HG03159 (cell line): ENCODE data around the gene KRR1.

Experiments used
- ATAC-seq: cut with Tn5 transposase; IDR thresholded peaks from one replicate; pipeline ENCODE4 v1.9.1; 2021; ENCODE audit warnings: mild to moderate bottlenecking, moderate library complexity; ENCODE audit not compliant: unreplicated experiment

Gene KRR1

DNA sequence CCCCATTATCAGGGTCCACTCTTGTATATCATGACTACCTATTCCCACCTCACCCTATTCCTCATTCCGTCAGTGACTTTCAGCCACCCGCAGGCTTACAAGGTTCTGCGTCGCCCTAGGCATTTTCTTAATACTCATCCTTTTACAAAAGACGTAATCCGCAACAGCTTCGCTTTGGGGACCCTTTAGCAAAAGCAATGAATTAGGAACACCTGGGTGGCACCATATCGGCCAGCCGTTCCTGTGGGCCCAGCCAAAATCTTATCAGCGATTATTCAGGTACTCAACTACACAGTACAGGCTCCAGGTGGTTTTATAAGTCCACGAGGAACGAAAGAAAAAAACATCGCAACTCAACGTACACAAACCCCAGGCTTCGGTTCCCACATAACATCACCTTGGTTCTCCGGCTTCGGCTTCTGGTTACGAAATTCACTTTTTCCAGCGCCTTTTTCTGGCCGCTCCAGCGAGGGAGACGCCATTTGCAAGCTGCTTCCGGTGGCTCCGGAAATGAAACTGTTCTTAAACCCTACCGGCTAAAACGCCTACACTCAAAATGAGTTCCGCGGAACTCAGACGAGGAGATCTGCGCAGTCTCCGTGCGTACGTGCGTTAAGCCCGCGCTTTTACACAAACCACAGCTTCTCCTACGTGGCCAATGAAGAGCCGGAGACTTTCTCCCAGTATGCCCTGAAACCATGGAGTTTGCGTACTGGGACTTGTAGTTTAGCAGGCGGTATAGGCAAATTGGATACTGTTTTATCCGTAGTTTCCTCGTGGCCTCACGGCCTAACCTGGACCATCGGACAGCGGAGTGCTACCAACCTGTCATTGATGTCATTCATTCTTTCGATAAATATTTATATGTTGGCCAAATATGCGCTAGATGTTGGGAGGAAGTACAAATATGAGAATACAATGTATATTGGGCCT, at the start of gene KRR1:
Gene KRR1 (minus strand): TSS at position 494 of the 933 bp plus-strand sequence. CDS start 12 bp downstream, at position 482.
- ATAC-seq, result peak; percentile 96

DNA sequence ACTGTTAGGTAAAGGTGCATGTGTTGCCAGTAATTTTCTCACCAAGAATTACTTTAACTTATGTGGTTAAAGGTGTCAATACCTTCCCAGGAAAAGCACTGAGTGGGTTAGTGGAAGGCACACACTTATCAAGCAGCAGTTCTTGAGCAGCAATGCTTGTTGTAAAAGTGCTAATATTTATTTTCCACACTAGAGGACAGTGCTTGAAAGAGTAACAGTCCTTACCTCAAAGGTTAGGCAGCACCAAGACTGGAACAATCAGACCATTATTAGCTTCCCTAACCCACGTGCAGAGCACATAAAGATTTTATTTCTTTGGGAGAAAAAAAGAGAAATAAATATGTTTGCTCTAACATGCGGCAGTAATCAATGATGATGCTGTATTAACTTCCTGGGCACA, 48.8 kb upstream of the KRR1 start:
- no peak for ATAC-seq

DNA sequence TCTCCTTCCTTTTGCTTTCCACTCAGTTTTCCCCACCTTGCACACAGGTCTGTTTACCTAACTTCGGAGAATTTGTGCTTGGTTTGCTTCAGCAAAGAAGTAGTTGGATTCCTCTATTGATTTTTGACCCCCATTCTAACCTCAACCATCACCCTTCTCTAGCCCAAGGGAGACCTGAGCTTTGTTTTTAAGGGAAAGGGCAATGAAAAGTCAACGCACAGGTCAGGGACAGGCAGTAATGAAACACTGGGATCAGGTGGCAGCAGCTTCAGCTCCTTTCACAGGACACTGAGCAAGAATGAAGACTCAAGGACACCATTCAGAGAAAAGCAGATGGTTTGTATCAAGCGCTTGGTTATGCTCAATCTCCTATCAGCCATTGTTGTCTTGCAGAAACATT, 46.9 kb upstream of the KRR1 start:
- ATAC-seq, result no peak

DNA sequence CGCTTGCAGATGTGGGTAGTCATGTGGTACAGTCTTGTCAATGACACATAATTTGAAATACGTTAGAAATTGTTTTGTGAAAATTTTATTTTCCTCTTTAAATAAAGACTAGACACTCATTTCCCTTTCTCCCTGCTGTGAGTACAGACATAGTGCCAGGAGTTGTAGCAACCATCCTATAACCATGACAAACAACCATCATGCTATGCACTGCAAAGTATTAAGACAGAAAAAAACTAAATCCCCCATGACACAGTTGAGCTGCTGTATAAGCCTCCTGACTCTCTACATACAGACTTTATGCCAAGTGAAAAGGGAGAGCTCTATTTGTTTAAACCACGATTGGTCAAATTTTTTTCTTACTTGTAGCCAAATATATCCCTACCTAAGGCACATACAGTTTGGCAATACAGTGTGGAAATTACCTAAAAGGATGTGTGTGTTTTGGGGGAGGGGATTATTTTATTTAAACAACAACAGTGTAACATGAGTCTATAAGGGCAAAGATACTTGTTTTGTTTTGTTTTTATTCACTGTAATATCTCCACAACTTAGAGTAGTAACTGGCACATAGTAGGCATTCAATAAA, 45.0 kb upstream of the KRR1 start:
- no peak for ATAC-seq

DNA sequence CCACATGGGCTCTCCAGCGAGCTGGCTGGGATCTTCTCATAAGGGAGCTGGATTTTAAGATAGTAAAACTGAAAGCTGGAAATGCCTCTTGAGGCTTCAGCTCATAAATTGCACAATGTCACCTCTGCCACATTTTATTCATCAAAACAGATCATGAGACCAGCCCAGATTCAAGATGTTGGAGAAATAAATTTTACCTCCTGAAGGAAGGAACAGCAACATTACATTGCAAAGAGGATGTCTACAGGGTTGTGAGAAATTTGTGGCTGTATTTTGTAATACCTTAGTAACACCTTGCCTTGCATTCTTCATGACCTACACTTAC, 43.1 kb upstream of the KRR1 start:
- ATAC-seq, result no peak

DNA sequence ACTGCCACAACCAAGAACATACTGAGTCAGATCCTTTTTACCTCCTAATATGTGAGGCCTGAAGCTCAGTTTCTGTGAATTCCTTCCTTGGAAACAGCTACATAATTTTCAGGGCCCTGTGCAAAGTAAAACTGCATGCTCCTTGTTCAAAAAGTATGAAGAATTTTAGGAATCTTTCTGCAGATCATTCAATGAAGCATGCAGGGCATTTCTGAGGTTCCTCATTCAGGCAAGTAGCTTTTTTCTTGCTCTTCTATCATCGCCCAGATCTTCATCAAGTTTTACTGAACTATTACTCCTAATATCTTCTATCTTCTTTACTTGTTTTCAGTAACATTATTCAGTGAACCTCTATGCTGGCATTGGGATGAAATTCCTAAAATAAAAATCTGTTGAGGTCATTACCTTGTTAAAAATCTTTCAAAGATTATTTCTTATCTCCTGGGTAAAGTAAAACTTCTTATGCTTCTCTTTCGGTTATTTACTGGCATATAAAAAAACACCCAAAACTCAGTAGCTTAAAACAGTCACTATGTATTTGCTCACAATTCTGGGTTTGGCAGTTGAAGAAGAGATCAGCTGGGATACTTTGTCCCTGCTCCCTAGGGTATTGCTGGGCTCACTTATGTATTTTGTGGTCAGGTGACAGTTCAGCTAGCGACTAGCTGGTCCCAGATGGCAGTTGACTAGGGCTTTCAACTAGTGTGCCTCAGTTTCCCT, 42.6 kb upstream of the KRR1 start:
- ATAC-seq, result no peak

DNA sequence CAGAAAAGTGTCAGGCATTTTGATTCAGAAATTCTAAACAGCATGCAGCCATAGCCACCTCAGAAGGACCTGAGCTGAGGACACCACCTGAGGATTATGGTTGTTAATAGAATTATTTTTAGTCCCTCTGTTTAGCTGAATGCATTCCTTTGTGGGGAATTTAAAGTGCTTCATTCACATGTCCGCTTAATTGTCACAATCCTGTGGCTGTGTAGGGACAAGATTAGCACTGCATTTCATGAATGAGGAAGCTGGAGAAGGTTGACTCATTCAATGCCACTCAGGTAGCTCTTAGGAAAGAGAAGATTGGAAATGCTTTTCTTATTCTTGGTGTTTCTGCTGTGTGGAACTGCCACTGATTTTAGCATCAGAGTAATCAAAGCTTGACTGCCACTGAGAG, 42.0 kb upstream of the KRR1 start:
- no peak for ATAC-seq

DNA sequence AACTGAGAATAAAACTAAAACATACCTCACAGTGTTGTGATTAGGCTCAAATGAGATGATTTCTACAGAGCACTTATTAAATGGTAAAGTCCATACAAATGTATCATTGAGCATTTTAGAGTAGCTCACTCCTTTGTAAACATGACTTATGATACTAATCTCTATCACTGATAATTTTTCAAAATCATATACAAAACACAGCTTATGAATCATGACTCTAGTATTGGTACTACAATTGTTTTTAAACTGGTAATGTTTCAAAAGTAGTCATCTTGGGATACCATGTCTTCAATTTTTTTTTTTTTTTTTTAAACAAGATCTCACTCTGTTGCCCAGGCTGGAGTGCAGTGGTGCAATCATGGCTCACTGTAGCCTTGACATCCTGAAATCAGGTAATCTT, 40.1 kb upstream of the KRR1 start:
- no peak for ATAC-seq

DNA sequence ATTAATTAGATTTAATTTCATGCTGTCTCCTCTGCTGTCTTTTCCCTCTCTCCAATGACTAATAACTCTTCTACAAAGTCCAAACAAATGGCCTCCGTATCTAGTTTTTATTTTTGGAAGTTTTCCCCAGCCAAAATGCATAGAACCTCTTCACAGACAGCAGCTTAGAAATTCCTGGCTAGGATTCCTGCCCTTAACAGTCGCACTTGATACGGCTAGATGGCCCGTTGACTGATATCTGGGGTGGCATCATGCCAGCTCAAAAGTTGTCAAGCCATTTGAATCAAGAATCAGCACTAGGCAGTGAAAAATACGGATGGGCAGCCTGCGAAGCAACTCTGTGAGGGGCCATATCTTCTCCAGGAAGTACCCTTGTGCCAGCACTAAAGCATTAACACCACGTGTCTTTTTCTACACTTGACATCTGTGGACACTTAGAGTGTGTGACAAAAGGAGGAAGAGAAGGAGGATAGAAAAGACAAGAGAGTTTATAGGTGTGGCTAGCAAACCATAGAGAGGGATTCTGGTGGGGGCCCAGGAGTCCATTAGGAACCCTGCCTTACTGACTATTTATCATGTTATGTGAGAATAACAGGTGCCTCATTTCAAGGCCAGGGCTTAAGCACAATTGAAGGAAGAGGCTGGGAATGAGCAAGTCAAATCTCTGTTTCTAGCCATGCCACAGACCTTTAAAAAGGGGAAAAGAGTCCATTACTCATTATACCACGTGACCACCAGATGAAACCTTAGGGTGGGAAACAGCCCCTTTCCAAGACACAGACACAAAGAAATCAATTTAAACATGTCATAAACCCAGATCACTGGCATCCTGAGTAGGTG, 39.2 kb upstream of the KRR1 start:
- no peak for ATAC-seq

DNA sequence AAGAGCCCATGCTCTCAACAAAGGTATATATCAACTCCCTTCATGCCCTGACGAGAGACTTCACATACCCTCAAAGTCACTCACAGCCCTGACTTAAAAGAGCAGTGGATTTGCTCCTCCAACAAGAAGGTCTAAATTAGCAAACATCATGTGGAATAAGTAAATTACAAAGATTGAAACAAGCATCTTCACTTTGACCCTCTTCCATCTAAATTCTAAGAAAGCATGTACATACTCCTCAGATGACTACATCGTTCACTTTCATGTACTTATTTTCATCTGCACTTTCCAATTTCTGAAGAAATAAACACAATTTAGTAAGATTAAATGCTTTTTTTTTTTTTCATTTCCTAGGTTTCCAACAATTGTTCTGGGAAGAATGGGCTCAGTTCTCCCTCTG, 38.6 kb upstream of the KRR1 start:
- no peak for ATAC-seq

DNA sequence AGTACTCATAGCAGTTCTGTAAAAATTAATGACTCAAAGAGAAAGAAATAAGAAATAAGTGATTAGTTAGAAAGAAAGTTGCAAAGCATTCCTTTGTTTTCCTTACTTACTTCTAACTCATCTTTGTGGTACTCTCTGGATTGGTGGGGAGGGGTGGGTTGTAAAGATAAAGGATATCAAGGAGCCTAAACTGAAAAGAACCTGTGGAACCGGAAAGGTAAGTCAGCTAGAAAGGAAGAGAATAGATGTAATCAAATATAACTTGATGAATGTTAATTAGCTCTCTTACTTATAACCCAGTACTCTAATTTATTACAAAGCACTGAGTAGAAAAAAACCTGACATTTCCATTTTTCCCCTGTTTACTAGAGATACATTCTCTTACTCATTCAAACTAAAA, 37.5 kb upstream of the KRR1 start:
- no peak for ATAC-seq

DNA sequence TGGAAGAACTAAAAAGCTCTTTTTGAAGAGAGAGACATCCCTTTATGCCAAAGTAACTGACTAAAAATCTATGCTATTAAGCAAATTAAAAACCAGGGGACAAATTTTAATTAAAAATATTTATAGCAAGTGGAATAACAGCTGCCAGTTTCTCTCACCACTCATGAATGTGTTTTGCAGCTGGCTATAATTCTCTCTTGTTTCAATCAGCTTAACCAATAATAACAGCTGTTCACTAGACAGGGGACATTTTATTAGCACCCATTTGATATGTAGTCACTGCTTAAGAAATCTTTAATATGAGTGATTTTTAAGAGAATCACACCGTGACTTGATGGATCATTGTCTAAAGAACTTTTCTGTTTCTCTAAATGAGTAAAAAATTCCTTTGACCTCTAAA, 34.2 kb upstream of the KRR1 start:
- ATAC-seq, result no peak

DNA sequence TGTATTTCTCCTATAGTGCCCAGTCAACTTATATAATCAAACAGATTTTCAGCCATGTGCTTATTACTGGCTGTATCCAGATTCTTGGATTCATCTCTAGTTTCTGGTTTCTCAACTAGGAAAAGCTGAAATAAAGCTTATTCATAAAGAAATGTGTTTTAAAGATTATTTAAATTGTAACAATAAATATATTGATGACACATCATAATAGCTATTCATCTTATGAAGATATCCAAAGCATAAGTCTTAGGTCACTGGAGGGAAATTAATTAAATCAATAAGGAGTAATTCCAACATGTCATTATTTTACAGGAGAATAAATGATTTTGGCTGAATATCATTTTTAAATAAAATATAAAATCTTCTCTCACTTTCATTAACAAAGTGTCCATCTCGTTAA, 32.1 kb upstream of the KRR1 start:
- no peak for ATAC-seq

DNA sequence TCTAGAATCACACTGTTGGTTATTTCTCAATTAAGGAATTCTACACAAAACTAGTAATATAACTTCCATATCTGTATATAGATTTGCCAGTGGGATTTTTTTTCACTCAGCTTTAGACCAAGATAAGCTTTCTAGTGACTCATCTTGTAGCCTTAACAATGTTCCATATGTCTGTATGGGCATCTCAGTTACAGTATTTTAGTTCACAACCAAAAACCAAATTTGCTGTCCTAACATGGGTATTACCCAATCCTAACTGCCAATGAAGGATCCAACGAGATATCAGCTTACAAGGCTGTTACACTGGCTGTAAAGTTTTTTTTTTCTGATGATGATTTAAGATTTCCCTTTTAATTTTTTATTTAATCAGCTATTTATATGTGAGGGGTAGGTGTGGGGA, 31.5 kb upstream of the KRR1 start:
- ATAC-seq, result no peak

DNA sequence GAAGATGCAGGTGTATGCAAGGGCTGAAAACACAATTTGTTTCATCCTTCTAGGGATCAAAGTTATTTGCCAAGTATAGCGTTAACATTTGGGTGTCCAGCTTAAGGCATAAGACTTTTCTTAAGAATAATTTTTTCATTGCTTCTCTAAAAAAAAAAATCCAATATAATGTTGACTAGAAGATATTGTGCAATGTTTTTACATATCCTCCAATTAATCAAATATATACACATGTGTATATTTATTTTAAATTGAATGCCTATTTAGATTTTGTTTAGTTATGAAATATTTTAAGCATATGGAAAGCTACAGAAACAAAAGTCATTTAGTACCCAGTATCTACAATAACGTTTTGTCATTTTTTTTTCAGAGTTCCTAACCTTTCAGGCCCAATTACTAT, 28.5 kb upstream of the KRR1 start:
- ATAC-seq, result no peak

DNA sequence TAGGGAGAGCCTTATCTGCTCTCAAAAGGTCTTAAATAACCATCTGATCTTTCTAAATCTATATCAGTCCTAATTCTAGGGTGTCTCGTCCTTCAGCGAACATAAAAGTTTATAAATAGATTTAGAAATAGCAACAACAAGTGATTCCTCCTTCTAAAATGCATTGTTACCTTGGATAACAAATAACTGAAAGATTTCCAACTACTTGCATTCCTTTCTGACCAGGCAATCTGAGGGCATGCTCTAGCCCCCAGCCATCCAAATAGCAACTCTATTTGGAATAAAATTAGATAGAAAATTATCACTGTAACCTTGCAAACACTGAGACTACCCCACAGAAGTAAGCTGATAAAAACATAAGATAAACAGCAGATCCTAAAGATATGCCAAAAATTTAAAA, 21.8 kb upstream of the KRR1 start:
- no peak for ATAC-seq

DNA sequence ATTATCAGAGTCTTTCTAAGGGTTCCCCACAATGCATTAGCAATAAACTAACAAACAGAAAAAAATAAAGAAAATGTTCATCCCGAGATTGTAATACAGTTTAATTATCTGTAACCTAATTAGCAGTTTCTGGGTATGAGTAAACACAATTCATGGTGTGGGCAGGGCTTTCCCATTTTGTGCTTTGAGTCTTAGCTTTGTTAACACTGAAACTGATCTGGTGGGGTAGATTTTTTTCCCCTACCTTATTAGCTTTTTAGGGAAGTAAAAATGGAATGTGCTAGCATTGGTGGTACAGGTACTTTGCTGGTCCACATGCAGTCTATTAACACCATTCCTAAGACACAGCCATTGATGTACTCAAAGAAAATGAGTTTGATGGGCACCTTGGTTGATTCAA, 18.4 kb upstream of the KRR1 start:
- ATAC-seq, result no peak

DNA sequence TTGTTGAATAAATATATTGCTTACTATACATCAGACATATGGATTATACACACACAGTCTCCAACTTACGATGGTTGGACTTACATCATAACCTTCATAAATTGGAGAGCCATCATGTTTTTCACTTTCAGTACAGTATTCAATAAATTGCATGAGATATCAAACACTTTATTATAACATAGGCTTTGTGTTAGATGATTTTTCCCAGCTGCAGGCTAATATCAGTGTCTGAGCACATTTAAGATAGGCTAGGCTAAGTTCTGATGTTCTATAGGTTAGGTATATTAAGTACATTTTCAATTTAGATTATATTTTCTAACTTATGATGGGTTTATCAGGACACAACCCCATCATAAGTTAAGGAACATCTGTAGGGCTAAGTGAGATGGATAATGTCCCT, 17.9 kb upstream of the KRR1 start:
- ATAC-seq, result no peak

DNA sequence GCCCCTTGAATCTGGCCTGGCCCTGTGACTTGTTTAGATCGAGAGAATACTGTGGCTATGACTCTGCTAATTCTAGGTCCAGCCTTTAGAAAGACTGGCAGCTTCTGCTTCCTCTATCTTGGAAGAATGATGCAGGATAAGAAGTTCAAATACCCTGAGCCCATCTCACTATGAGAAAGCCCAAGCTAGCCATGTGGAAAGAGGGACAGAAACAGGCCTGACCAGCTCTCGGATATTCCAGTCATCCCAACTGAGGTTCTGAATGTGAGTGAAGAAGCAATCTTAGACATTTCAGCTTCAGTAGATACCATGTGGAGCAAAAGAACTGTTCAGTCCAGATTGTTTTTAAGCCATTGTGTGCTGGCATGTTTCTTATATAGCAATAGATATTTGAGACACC, 17.3 kb upstream of the KRR1 start:
- no peak for ATAC-seq

DNA sequence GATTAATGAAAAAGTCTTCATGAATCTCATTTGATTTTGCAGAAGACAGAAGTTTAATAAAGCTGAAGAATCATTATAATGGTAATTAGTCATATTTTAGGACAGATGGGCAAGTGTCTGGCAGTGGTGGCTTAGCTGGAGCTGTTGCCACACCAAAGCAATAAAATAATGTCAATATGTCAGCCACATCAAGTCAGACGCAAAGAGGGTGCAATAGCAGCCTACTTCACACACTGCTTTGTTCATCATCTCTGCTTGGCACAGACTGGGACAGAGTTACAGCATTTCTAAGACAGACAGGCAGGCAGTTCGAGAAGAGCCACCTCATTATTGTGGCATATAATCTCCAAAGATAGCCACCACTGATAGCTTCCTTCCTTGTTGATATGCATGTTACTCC, 16.9 kb upstream of the KRR1 start:
- no peak for ATAC-seq
